Thyroid gland (tissue), 4 donors: ENCODE results near the gene LAX1.

ENCODE experiments used
- CTCF ChIP-seq, 6 experiments: fragments of 200-600 bp in 3 of 6; fragments of 450-650 bp in 3 of 6; sonication (generic) in 3 of 6; IDR thresholded peaks; one replicate each; pipeline ENCODE4 v1.5.1; 2016 to 2019; ENCODE audit warnings: antibody characterized with exemption in 6 of 6, mild to moderate bottlenecking in 2 of 6, inconsistent platforms in 1 of 6, moderate library complexity in 1 of 6
- POLR2A ChIP-seq, 2 donors: fragments of 450-650 bp; IDR thresholded peaks; one replicate each; pipeline ENCODE4 v1.6.1; 2017; ENCODE audit warnings: antibody characterized with exemption in 2 of 2, mild to moderate bottlenecking in 2 of 2, moderate library complexity in 1 of 2

GRCh38 chr1:203799157-203799556 lies 34.2 kb downstream of the LAX1 start:
- TF ChIP-seq CTCF (IDR thresholded peaks at IDR 0.05) (no peak), POLR2A (IDR thresholded peaks at IDR 0.05) (no peak)
